MM.1S (cell line): ENCODE measurements around the gene PDCD5.
"Not testable (repeated sequence)": the region's sequence is repeated elsewhere in the genome, so short reads cannot be mapped to it uniquely, and the experiment has no call there.

Experiments used
- CTCF ChIP-seq: fragments of 300-600 bp; sonication (generic); IDR thresholded peaks from 2 replicates; pipeline ENCODE4 v1.5.1; 2016; ENCODE audit warnings: antibody characterized with exemption, low read length, mixed read lengths
- EZH2 ChIP-seq: fragments of 300-600 bp; sonication (generic); optimal IDR thresholded peaks from 2 replicates; pipeline ENCODE3; 2017; ENCODE audit warnings: low read depth, mild to moderate bottlenecking, antibody characterized with exemption, low read length, mixed read lengths

- not testable (repeated sequence) for TF ChIP-seq CTCF, EZH2
Measured at GRCh38 chr19:32572700-32573491, 8.1 kb upstream of the PDCD5 start.
